Neural progenitor cell (in vitro differentiated cells): ENCODE measurements around the gene VHLL. TPM values are rescaled to one million over a fixed set of nuclear protein-coding genes. Genes with fewer than 3 reads are reported as not detected.
A peak's percentile ranks its signal among the peaks of the same experiment; 100 is the strongest.

Experiments used
- DNase-seq: peaks from one replicate; pipeline ENCODE4 v3.0.0-alpha.2; 2016; ENCODE audit warnings: low spot score
- H2AFZ ChIP-seq: fragments of 200-600 bp; sonication (generic); replicated peaks from 2 replicates; pipeline ENCODE4 v1.6.1; 2016; ENCODE audit warnings: antibody characterized with exemption
- H3F3A ChIP-seq: fragments of 200-600 bp; sonication (generic); 2 replicates; pipeline ENCODE4 v1.6.1; 2016; ENCODE audit warnings: antibody characterized with exemption, low read depth
- H3K27ac ChIP-seq: fragments of 200-600 bp; sonication (generic); 2 replicates; pipeline ENCODE4 v1.5.1; 2016; ENCODE audit warnings: mild to moderate bottlenecking
- H3K27me3 ChIP-seq: fragments of 200-600 bp; sonication (generic); 2 replicates; pipeline ENCODE4 v1.6.1; 2016; ENCODE audit warnings: mild to moderate bottlenecking, moderate library complexity
- H3K36me3 ChIP-seq: fragments of 200-600 bp; sonication (generic); 2 replicates; pipeline ENCODE4 v1.5.1; 2016
- H3K4me1 ChIP-seq: fragments of 200-600 bp; sonication (generic); 2 replicates; pipeline ENCODE4 v1.6.1; 2016; ENCODE audit warnings: mixed run types
- H3K4me2 ChIP-seq: fragments of 200-600 bp; sonication (generic); 2 replicates; pipeline ENCODE4 v1.6.1; 2016
- H3K4me3 ChIP-seq: fragments of 200-600 bp; sonication (generic); 2 replicates; pipeline ENCODE4 v1.5.1; 2016
- H3K79me2 ChIP-seq: fragments of 200-600 bp; sonication (generic); 2 replicates; pipeline ENCODE4 v1.6.1; 2016; ENCODE audit warnings: low read depth
- H3K9ac ChIP-seq: fragments of 200-600 bp; sonication (generic); 2 replicates; pipeline ENCODE4 v1.6.1; 2016
- H3K9me3 ChIP-seq: fragments of 200-600 bp; sonication (generic); 2 replicates; pipeline ENCODE4 v1.5.1; 2016; ENCODE audit warnings: low read depth
- H4K20me1 ChIP-seq: fragments of 200-600 bp; sonication (generic); 2 replicates; pipeline ENCODE4 v1.6.1; 2016; ENCODE audit warnings: low read depth
- H3K27ac Mint-ChIP-seq: 3 replicates; pipeline ENCODE4 v1.8.0; 2021; ENCODE audit warnings: mixed read lengths
- H3K27me3 Mint-ChIP-seq: 2 replicates; pipeline ENCODE4 v1.8.0; 2022; ENCODE audit warnings: low read depth, mild to moderate bottlenecking, inconsistent platforms, moderate library complexity, mixed read lengths; ENCODE audit not compliant: insufficient read depth
- H3K36me3 Mint-ChIP-seq: 3 replicates; pipeline ENCODE4 v1.8.0; 2021; ENCODE audit warnings: mixed read lengths
- H3K4me1 Mint-ChIP-seq: 3 replicates; pipeline ENCODE4 v1.8.0; 2021; ENCODE audit warnings: mixed read lengths
- H3K4me3 Mint-ChIP-seq: 3 replicates; pipeline ENCODE4 v1.8.0; 2021; ENCODE audit warnings: mild to moderate bottlenecking, moderate library complexity, mixed read lengths
- H3K9me3 Mint-ChIP-seq: 3 replicates; pipeline ENCODE4 v1.8.0; 2020; ENCODE audit warnings: mixed read lengths
- CTCF ChIP-seq: fragments of 200-600 bp; sonication (generic); IDR thresholded peaks from 2 replicates; pipeline ENCODE4 v1.5.1; 2017; ENCODE audit warnings: antibody characterized with exemption, mild to moderate bottlenecking
- EZH2 ChIP-seq: fragments of 200-600 bp; sonication (generic); IDR thresholded peaks from 2 replicates; pipeline ENCODE4 v1.6.1; 2017; ENCODE audit warnings: antibody characterized with exemption, mild to moderate bottlenecking, moderate library complexity
- EZH2phosphoT487 ChIP-seq: fragments of 200-600 bp; sonication (generic); IDR thresholded peaks from 2 replicates; pipeline ENCODE4 v1.6.1; 2017; ENCODE audit warnings: antibody characterized with exemption
- total RNA-seq: library from RNA; depleted of rRNA; stranded (reverse); fragments of >200 nt; gene quantifications from 2 replicates; pipeline ENCODE4 v1.2.3, GENCODE V29; 2015; ENCODE audit warnings: low replicate concordance

Gene VHLL
- total RNA-seq, 1 donor from 2014 or later = not detected

GRCh38 chr1:156251527-156251926 lies 47.6 kb downstream of the VHLL start:
- Histone ChIP-seq H3K27ac (no peak overlapping the region), H3K79me2 (no peaks in the 10 kb centered on the region), H2AFZ (no peak overlapping the region), H3K36me3 (no peaks in the 10 kb centered on the region), H3K9me3 (no peaks in the 10 kb centered on the region), H3K9ac (no peak overlapping the region), H3K4me2 (no peak overlapping the region), H3K27me3 (no peaks in the 10 kb centered on the region), H3F3A (peaks cover 19% of the 10 kb centered on the region), H4K20me1 (peaks cover 4% of the 10 kb centered on the region), H3K4me3 (no peak overlapping the region), H3K4me1 (peaks cover 6% of the 10 kb centered on the region)
- H3K36me3 Mint-ChIP-seq = peaks cover 19% of the 10 kb centered on the region
- peaks cover 5% of the 10 kb centered on the region for H3K4me1 Mint-ChIP-seq
- DNase-seq = no peak
- TF ChIP-seq EZH2 (no peak), EZH2phosphoT487 (no peak), CTCF (no peak)
- H3K27me3 Mint-ChIP-seq = peaks cover 4% of the 10 kb centered on the region
- no peak overlapping the region for H3K4me3 Mint-ChIP-seq
- H3K9me3 Mint-ChIP-seq = no peaks in the 10 kb centered on the region
- H3K27ac Mint-ChIP-seq = no peak overlapping the region

DNA sequence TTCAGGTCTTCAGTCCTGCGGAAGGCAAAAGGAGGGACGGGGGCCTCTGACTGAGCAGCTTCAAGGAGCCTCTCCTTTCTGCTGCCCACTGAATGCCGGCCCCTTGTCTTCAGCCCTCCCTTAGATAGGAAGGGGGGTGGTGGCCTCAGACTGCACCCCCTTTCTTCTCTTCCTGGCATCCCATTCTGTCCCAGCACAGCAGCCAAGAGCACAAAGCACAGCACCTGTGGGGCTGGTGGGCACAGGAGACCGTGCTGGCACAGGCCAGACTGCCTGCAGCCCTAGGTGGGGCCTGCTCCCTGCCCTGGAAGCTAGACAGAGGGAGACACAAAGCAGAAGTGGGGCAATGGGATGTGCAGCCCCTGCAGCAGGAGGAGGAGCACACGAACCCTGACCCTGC lies 49.5 kb downstream of the VHLL start:
- H3K27me3 ChIP-seq = no peaks in the 10 kb centered on the region
- no peak overlapping the region for H3K27ac Mint-ChIP-seq
- H3K27me3 Mint-ChIP-seq = peaks cover 7% of the 10 kb centered on the region
- H3K4me1 ChIP-seq = peaks cover 6% of the 10 kb centered on the region
- H3K4me1 Mint-ChIP-seq = peaks cover 5% of the 10 kb centered on the region
- peaks cover 4% of the 10 kb centered on the region for H4K20me1 ChIP-seq
- H3K79me2 ChIP-seq = no peaks in the 10 kb centered on the region
- no peak overlapping the region for H2AFZ ChIP-seq
- H3K9me3 Mint-ChIP-seq = no peaks in the 10 kb centered on the region
- H3K4me2 ChIP-seq = no peak overlapping the region
- no peaks in the 10 kb centered on the region for H3K36me3 ChIP-seq
- no peaks in the 10 kb centered on the region for H3K9me3 ChIP-seq
- peak overlapping the region; percentile 13 for H3K27ac ChIP-seq
- no peak overlapping the region for H3K4me3 Mint-ChIP-seq
- H3K4me3 ChIP-seq = no peak overlapping the region
- H3K36me3 Mint-ChIP-seq = peaks cover 13% of the 10 kb centered on the region
- H3K9ac ChIP-seq = no peak overlapping the region
- DNase-seq = no peak
- peaks cover 19% of the 10 kb centered on the region for H3F3A ChIP-seq
- TF ChIP-seq CTCF (no peak), EZH2 (no peak), EZH2phosphoT487 (no peak)

Other genes with a start within 250 kb of the VHLL start
- gene UBQLN4, start 245.5 kb downstream of the VHLL start, total RNA-seq = 43.7 and 64.9 TPM in 2 replicates
- gene LAMTOR2, start 244.5 kb downstream of the VHLL start, total RNA-seq = 29.4 and 50.6 TPM in 2 replicates
- 2.4 and 7.7 TPM in 2 replicates for gene RAB25, start 238.1 kb downstream of the VHLL start, total RNA-seq
- 32.2 and 62.6 TPM in 2 replicates for gene MEX3A, start 216.8 kb downstream of the VHLL start, total RNA-seq
- gene LMNA, start 184.6 kb downstream of the VHLL start, total RNA-seq = 20.5 and 35.8 TPM in 2 replicates
- gene SEMA4A, start 145.7 kb downstream of the VHLL start, total RNA-seq = 0.69 and 1.8 TPM in 2 replicates
- 4.6 and 9.4 TPM in 2 replicates for gene SLC25A44, start 105.2 kb downstream of the VHLL start, total RNA-seq
- 99.3 and 103 TPM in 2 replicates for gene PMF1, start 86.3 kb downstream of the VHLL start, total RNA-seq
- gene BGLAP, start 57.1 kb downstream of the VHLL start, total RNA-seq = 0.22 and 0.40 TPM in 2 replicates
- 5.0 and 8.5 TPM in 2 replicates for gene PAQR6, start 51.3 kb downstream of the VHLL start, total RNA-seq
- 45.9 and 84.5 TPM in 2 replicates for gene SMG5, start 16.5 kb downstream of the VHLL start, total RNA-seq
- 1.7 and 3.2 TPM in 2 replicates for gene TMEM79, start 15.0 kb downstream of the VHLL start, total RNA-seq
- gene GLMP, start 3.6 kb downstream of the VHLL start, total RNA-seq = 38.7 and 52.3 TPM in 2 replicates
- gene CCT3, start 39.0 kb upstream of the VHLL start, total RNA-seq = 434 and 523 TPM in 2 replicates
- 0.87 TPM in 1 of 2 replicates, not detected in the other for gene TSACC, start 39.2 kb upstream of the VHLL start, total RNA-seq
- not detected in 2 replicates for gene RHBG, start 69.9 kb upstream of the VHLL start, total RNA-seq
- gene MEF2D, start 201.5 kb upstream of the VHLL start, total RNA-seq = 1.8 and 7.1 TPM in 2 replicates